Neural progenitor cell (in vitro differentiated cells): ENCODE data around the gene LIN54. TPM values are rescaled to one million over a fixed set of nuclear protein-coding genes. Genes with fewer than 3 reads are reported as not detected.
A peak's percentile ranks its signal among the peaks of the same experiment; 100 is the strongest.

ENCODE experiments used
- DNase-seq: peaks from one replicate; pipeline ENCODE4 v3.0.0-alpha.2; 2016; ENCODE audit warnings: low spot score
- H2AFZ ChIP-seq: fragments of 200-600 bp; sonication (generic); replicated peaks from 2 replicates; pipeline ENCODE4 v1.6.1; 2016; ENCODE audit warnings: antibody characterized with exemption
- H3F3A ChIP-seq: fragments of 200-600 bp; sonication (generic); 2 replicates; pipeline ENCODE4 v1.6.1; 2016; ENCODE audit warnings: antibody characterized with exemption, low read depth
- H3K27ac ChIP-seq: fragments of 200-600 bp; sonication (generic); 2 replicates; pipeline ENCODE4 v1.5.1; 2016; ENCODE audit warnings: mild to moderate bottlenecking
- H3K27me3 ChIP-seq: fragments of 200-600 bp; sonication (generic); 2 replicates; pipeline ENCODE4 v1.6.1; 2016; ENCODE audit warnings: mild to moderate bottlenecking, moderate library complexity
- H3K36me3 ChIP-seq: fragments of 200-600 bp; sonication (generic); 2 replicates; pipeline ENCODE4 v1.5.1; 2016
- H3K4me1 ChIP-seq: fragments of 200-600 bp; sonication (generic); 2 replicates; pipeline ENCODE4 v1.6.1; 2016; ENCODE audit warnings: mixed run types
- H3K4me2 ChIP-seq: fragments of 200-600 bp; sonication (generic); 2 replicates; pipeline ENCODE4 v1.6.1; 2016
- H3K4me3 ChIP-seq: fragments of 200-600 bp; sonication (generic); 2 replicates; pipeline ENCODE4 v1.5.1; 2016
- H3K79me2 ChIP-seq: fragments of 200-600 bp; sonication (generic); 2 replicates; pipeline ENCODE4 v1.6.1; 2016; ENCODE audit warnings: low read depth
- H3K9ac ChIP-seq: fragments of 200-600 bp; sonication (generic); 2 replicates; pipeline ENCODE4 v1.6.1; 2016
- H3K9me3 ChIP-seq: fragments of 200-600 bp; sonication (generic); 2 replicates; pipeline ENCODE4 v1.5.1; 2016; ENCODE audit warnings: low read depth
- H4K20me1 ChIP-seq: fragments of 200-600 bp; sonication (generic); 2 replicates; pipeline ENCODE4 v1.6.1; 2016; ENCODE audit warnings: low read depth
- H3K27ac Mint-ChIP-seq: 3 replicates; pipeline ENCODE4 v1.8.0; 2021; ENCODE audit warnings: mixed read lengths
- H3K27me3 Mint-ChIP-seq: 2 replicates; pipeline ENCODE4 v1.8.0; 2022; ENCODE audit warnings: low read depth, mild to moderate bottlenecking, inconsistent platforms, moderate library complexity, mixed read lengths; ENCODE audit not compliant: insufficient read depth
- H3K36me3 Mint-ChIP-seq: 3 replicates; pipeline ENCODE4 v1.8.0; 2021; ENCODE audit warnings: mixed read lengths
- H3K4me1 Mint-ChIP-seq: 3 replicates; pipeline ENCODE4 v1.8.0; 2021; ENCODE audit warnings: mixed read lengths
- H3K4me3 Mint-ChIP-seq: 3 replicates; pipeline ENCODE4 v1.8.0; 2021; ENCODE audit warnings: mild to moderate bottlenecking, moderate library complexity, mixed read lengths
- H3K9me3 Mint-ChIP-seq: 3 replicates; pipeline ENCODE4 v1.8.0; 2020; ENCODE audit warnings: mixed read lengths
- CTCF ChIP-seq: fragments of 200-600 bp; sonication (generic); IDR thresholded peaks from 2 replicates; pipeline ENCODE4 v1.5.1; 2017; ENCODE audit warnings: antibody characterized with exemption, mild to moderate bottlenecking
- EZH2 ChIP-seq: fragments of 200-600 bp; sonication (generic); IDR thresholded peaks from 2 replicates; pipeline ENCODE4 v1.6.1; 2017; ENCODE audit warnings: antibody characterized with exemption, mild to moderate bottlenecking, moderate library complexity
- EZH2phosphoT487 ChIP-seq: fragments of 200-600 bp; sonication (generic); IDR thresholded peaks from 2 replicates; pipeline ENCODE4 v1.6.1; 2017; ENCODE audit warnings: antibody characterized with exemption
- total RNA-seq: library from RNA; depleted of rRNA; stranded (reverse); fragments of >200 nt; gene quantifications from 2 replicates; pipeline ENCODE4 v1.2.3, GENCODE V29; 2015; ENCODE audit warnings: low replicate concordance

Gene LIN54
- total RNA-seq, 1 donor from 2014 or later, result 27.4 TPM

- no peak overlapping the region for H3K4me3 Mint-ChIP-seq
- Histone ChIP-seq H3F3A (peaks cover 22% of the 10 kb centered on the region), H3K4me3 (peak overlapping the region; percentile 98), H3K4me2 (peak overlapping the region; percentile 94), H3K27me3 (no peaks in the 10 kb centered on the region), H2AFZ (peak overlapping the region; percentile 98), H3K4me1 (peaks cover 19% of the 10 kb centered on the region), H4K20me1 (peaks cover 37% of the 10 kb centered on the region), H3K9ac (peak overlapping the region; percentile 89), H3K9me3 (no peaks in the 10 kb centered on the region), H3K79me2 (peaks cover 81% of the 10 kb centered on the region), H3K36me3 (peaks cover 6% of the 10 kb centered on the region), H3K27ac (peak overlapping the region; percentile 98)
- no peaks in the 10 kb centered on the region for H3K9me3 Mint-ChIP-seq
- peaks cover 11% of the 10 kb centered on the region for H3K36me3 Mint-ChIP-seq
- DNase-seq, result no peak
- H3K27me3 Mint-ChIP-seq, result no peaks in the 10 kb centered on the region
- H3K4me1 Mint-ChIP-seq, result peaks cover 23% of the 10 kb centered on the region
- TF ChIP-seq CTCF (no peak), EZH2 (no peak), EZH2phosphoT487 (no peak)
- H3K27ac Mint-ChIP-seq, result no peak overlapping the region
These were observed 109.4 kb downstream of the LIN54 start for GRCh38 chr4:82901183-82901718.

GRCh38 chr4:82900411-82901182 is 110.0 kb downstream of the LIN54 start, which contains the start of gene THAP9:
TSS of gene THAP9 (plus strand) at chr4:82900735. CDS start at chr4:82900803, 68 bp downstream.
- no peak for TF ChIP-seq EZH2
- no peak for TF ChIP-seq EZH2phosphoT487
- no peak for TF ChIP-seq CTCF
- Mint-ChIP-seq H3K4me1 (peaks cover 23% of the 10 kb centered on the region), H3K36me3 (peaks cover 11% of the 10 kb centered on the region), H3K9me3 (no peaks in the 10 kb centered on the region), H3K27me3 (no peaks in the 10 kb centered on the region), H3K4me3 (no peak within 1 kb of the TSS), H3K27ac (no peak within 1 kb of the TSS)
- H2AFZ ChIP-seq, result peak within 1 kb of the TSS; percentile 98
- peaks cover 87% of the 10 kb centered on the region for H3K79me2 ChIP-seq
- peaks cover 29% of the 10 kb centered on the region for H3F3A ChIP-seq
- H3K4me1 ChIP-seq, result peaks cover 19% of the 10 kb centered on the region
- H3K4me3 ChIP-seq, result peak within 1 kb of the TSS; percentile 98
- peak within 1 kb of the TSS; percentile 89 for H3K9ac ChIP-seq
- peak; percentile 98 for DNase-seq
- peaks cover 9% of the 10 kb centered on the region for H3K36me3 ChIP-seq
- H3K9me3 ChIP-seq, result no peaks in the 10 kb centered on the region
- peaks cover 43% of the 10 kb centered on the region for H4K20me1 ChIP-seq
- peak within 1 kb of the TSS; percentile 94 for H3K4me2 ChIP-seq
- peak within 1 kb of the TSS; percentile 98 for H3K27ac ChIP-seq
- no peaks in the 10 kb centered on the region for H3K27me3 ChIP-seq

GRCh38 chr4:82900066-82900410 is 110.6 kb downstream of the LIN54 start:
- Mint-ChIP-seq H3K36me3 (peaks cover 10% of the 10 kb centered on the region), H3K27me3 (no peaks in the 10 kb centered on the region), H3K4me3 (no peak overlapping the region), H3K27ac (no peak overlapping the region), H3K9me3 (no peaks in the 10 kb centered on the region), H3K4me1 (peaks cover 23% of the 10 kb centered on the region)
- H3K4me2 ChIP-seq, result peak overlapping the region; percentile 94
- peaks cover 49% of the 10 kb centered on the region for H4K20me1 ChIP-seq
- peaks cover 12% of the 10 kb centered on the region for H3K36me3 ChIP-seq
- peak overlapping the region; percentile 98 for H2AFZ ChIP-seq
- H3K4me3 ChIP-seq, result peak overlapping the region; percentile 98
- peak overlapping the region; percentile 89 for H3K9ac ChIP-seq
- TF ChIP-seq EZH2phosphoT487 (no peak), CTCF (no peak), EZH2 (no peak)
- no peaks in the 10 kb centered on the region for H3K27me3 ChIP-seq
- H3K27ac ChIP-seq, result peak overlapping the region; percentile 98
- H3K9me3 ChIP-seq, result no peaks in the 10 kb centered on the region
- H3K79me2 ChIP-seq, result peaks cover 93% of the 10 kb centered on the region
- H3K4me1 ChIP-seq, result peaks cover 19% of the 10 kb centered on the region
- H3F3A ChIP-seq, result peaks cover 31% of the 10 kb centered on the region
- DNase-seq, result peak; percentile 58
